GM23338 (cell line): ENCODE data around the gene RNF8. TPM values are rescaled to one million over a fixed set of nuclear protein-coding genes. Genes with fewer than 3 reads are reported as not detected.

Experiments
- ATAC-seq: fragments of 200-7000 bp; cut with Tn5 transposase; 3 replicates; pipeline ENCODE4 v1.9.1; 2020
- DNase-seq: peaks from one replicate; pipeline ENCODE4 v3.0.0-alpha.2; 2015; ENCODE audit warnings: low spot score
- H2AFZ ChIP-seq: fragments of 200-600 bp; sonication (generic); 2 replicates; pipeline ENCODE4 v1.8.0; 2016; ENCODE audit warnings: antibody characterized with exemption, mild to moderate bottlenecking, moderate library complexity
- H3F3A ChIP-seq: fragments of 200-600 bp; sonication (generic); replicated peaks from 2 replicates; pipeline ENCODE4 v1.8.0; 2017; ENCODE audit warnings: antibody characterized with exemption, mixed run types, low read depth
- H3K27ac ChIP-seq: fragments of 200-600 bp; sonication (generic); 2 replicates; pipeline ENCODE4 v1.6.1; 2016; ENCODE audit warnings: low read depth
- H3K27me3 ChIP-seq: fragments of 200-600 bp; sonication (generic); 2 replicates; pipeline ENCODE4 v1.8.0; 2016; ENCODE audit warnings: mild to moderate bottlenecking, mixed run types, moderate library complexity; ENCODE audit not compliant: insufficient read depth
- H3K36me3 ChIP-seq: fragments of 200-600 bp; sonication (generic); 2 replicates; pipeline ENCODE4 v1.8.0; 2016; ENCODE audit warnings: mild to moderate bottlenecking; ENCODE audit not compliant: insufficient read depth
- H3K4me1 ChIP-seq: fragments of 200-600 bp; sonication (generic); 2 replicates; pipeline ENCODE4 v1.8.0; 2016; ENCODE audit warnings: mild to moderate bottlenecking, moderate library complexity; ENCODE audit not compliant: insufficient read depth
- H3K4me2 ChIP-seq: fragments of 200-600 bp; sonication (generic); 2 replicates; pipeline ENCODE4 v1.7.1; 2017; ENCODE audit warnings: mixed run types
- H3K4me3 ChIP-seq: fragments of 200-600 bp; sonication (generic); 2 replicates; pipeline ENCODE4 v1.6.1; 2016; ENCODE audit warnings: mixed run types
- H3K79me2 ChIP-seq: fragments of 200-600 bp; sonication (generic); replicated peaks from 2 replicates; pipeline ENCODE4 v1.8.0; 2017; ENCODE audit warnings: mild to moderate bottlenecking; ENCODE audit not compliant: insufficient read depth
- H3K9me2 ChIP-seq: fragments of 200-600 bp; sonication (generic); 2 replicates; pipeline ENCODE4 v1.8.0; 2017; ENCODE audit not compliant: insufficient read depth
- H4K20me1 ChIP-seq: fragments of 200-600 bp; sonication (generic); replicated peaks from 2 replicates; pipeline ENCODE4 v1.8.0; 2017; ENCODE audit warnings: mild to moderate bottlenecking; ENCODE audit not compliant: insufficient read depth
- H3K27ac Mint-ChIP-seq: 2 replicates; pipeline ENCODE4 v1.8.0; 2020; ENCODE audit warnings: inconsistent platforms, mild to moderate bottlenecking, moderate library complexity, mixed read lengths
- H3K27me3 Mint-ChIP-seq: 3 replicates; pipeline ENCODE4 v1.8.0; 2022; ENCODE audit warnings: low read depth, mild to moderate bottlenecking, moderate library complexity, mixed read lengths, inconsistent platforms; ENCODE audit not compliant: insufficient read depth, poor library complexity
- H3K36me3 Mint-ChIP-seq: 3 replicates; pipeline ENCODE4 v1.8.0; 2021; ENCODE audit warnings: low read depth, mild to moderate bottlenecking, inconsistent platforms, moderate library complexity, mixed read lengths
- H3K4me1 Mint-ChIP-seq: 3 replicates; pipeline ENCODE4 v1.8.0; 2020; ENCODE audit warnings: mild to moderate bottlenecking, inconsistent platforms, mixed read lengths
- H3K4me3 Mint-ChIP-seq: 3 replicates; pipeline ENCODE4 v1.8.0; 2021; ENCODE audit warnings: moderate library complexity, mild to moderate bottlenecking, inconsistent platforms, mixed read lengths
- H3K9me3 Mint-ChIP-seq: 3 replicates; pipeline ENCODE4 v1.8.0; 2020; ENCODE audit warnings: moderate library complexity, mild to moderate bottlenecking, inconsistent platforms, mixed read lengths
- CREB1 ChIP-seq: fragments of 250-450 bp; sonication (Bioruptor Pico); IDR thresholded peaks from 2 replicates; pipeline ENCODE4 v1.5.0; 2020; ENCODE audit warnings: low read depth, mild to moderate bottlenecking, moderate library complexity
- CTCF ChIP-seq, 2 experiments: fragments of 200-600 bp in 1 of 2; sonication (generic) in 1 of 2; conservative IDR thresholded peaks; 2 replicates each; pipeline versions ENCODE4 v1.5.1 to v1.6.1; 2016 to 2017; ENCODE audit warnings: antibody characterized with exemption in 2 of 2, low read depth in 2 of 2, mild to moderate bottlenecking in 2 of 2, moderate library complexity in 1 of 2
- EZH2phosphoT487 ChIP-seq: fragments of 200-600 bp; sonication (generic); IDR thresholded peaks from one replicate; pipeline ENCODE4 v1.8.1; 2018; ENCODE audit warnings: antibody characterized with exemption; ENCODE audit not compliant: unreplicated experiment
- JUNB ChIP-seq: IDR thresholded peaks from one replicate; pipeline ENCODE4 v1.6.1; 2016; ENCODE audit warnings: antibody characterized with exemption; ENCODE audit not compliant: unreplicated experiment
- NANOG ChIP-seq: IDR thresholded peaks from 2 replicates; pipeline ENCODE4 v1.6.1; 2016; ENCODE audit warnings: antibody characterized with exemption, borderline replicate concordance
- POLR2AphosphoS5 ChIP-seq: IDR thresholded peaks from 2 replicates; pipeline ENCODE4 v1.6.1; 2016; ENCODE audit warnings: antibody characterized with exemption, low read depth
- REST ChIP-seq: IDR thresholded peaks from one replicate; pipeline ENCODE4 v1.6.1; 2018; ENCODE audit warnings: antibody characterized with exemption; ENCODE audit not compliant: unreplicated experiment
- STAT1 ChIP-seq: IDR thresholded peaks from one replicate; pipeline ENCODE4 v1.6.1; 2016; ENCODE audit warnings: antibody characterized with exemption; ENCODE audit not compliant: unreplicated experiment
- ZNF114 ChIP-seq: fragments of 250-450 bp; sonication (Bioruptor Pico); IDR thresholded peaks from 2 replicates; pipeline ENCODE4 v1.5.0; 2020; ENCODE audit warnings: mild to moderate bottlenecking, moderate library complexity
- ZNF331 ChIP-seq: fragments of 250-450 bp; sonication (Bioruptor Pico); IDR thresholded peaks from 2 replicates; pipeline ENCODE4 v1.5.0; 2020; ENCODE audit warnings: low read depth, mild to moderate bottlenecking, moderate library complexity
- polyA plus RNA-seq: library from polyadenylated mRNA; unstranded; fragments of >200 nt; fragmentation: Nextera tagmentation; extraction: Ambion mirVana; gene quantifications from 2 replicates; pipeline ENCODE4 v1.2.1, GENCODE V29; 2016
- total RNA-seq: library from RNA; depleted of rRNA; stranded (reverse); fragments of >200 nt; shearing (Covaris generic); gene quantifications from 2 replicates; pipeline ENCODE4 v1.2.3, GENCODE V29; 2014
- TF ChIP-seq, protein P1 (sequence below): IDR thresholded peaks from 2 replicates; pipeline ENCODE4 v1.6.1; 2016; ENCODE audit warnings: antibody characterized with exemption

The RNF8 gene
- total and polyA plus RNA-seq, 2 experiments from 2014 or later: 41.6 to 55.2 TPM

- Histone ChIP-seq H3F3A (no peaks in the 10 kb centered on the region), H3K4me2 (no peak overlapping the region), H3K9me2 (no peaks in the 10 kb centered on the region), H3K4me1 (no peaks in the 10 kb centered on the region), H2AFZ (no peak overlapping the region), H3K4me3 (no peak overlapping the region), H3K79me2 (no peaks in the 10 kb centered on the region), H3K27ac (no peak overlapping the region), H3K36me3 (peaks cover 20% of the 10 kb centered on the region; the same call in 1 of the 2 replicates), H4K20me1 (no peaks in the 10 kb centered on the region; the same call in 1 of the 2 replicates), H3K27me3 (no peaks in the 10 kb centered on the region)
- Mint-ChIP-seq H3K36me3 (peaks cover 5% of the 10 kb centered on the region; the same call in 1 of the 3 replicates), H3K4me1 (no peaks in the 10 kb centered on the region), H3K27me3 (no peaks in the 10 kb centered on the region), H3K27ac (no peak overlapping the region), H3K4me3 (no peak overlapping the region), H3K9me3 (no peaks in the 10 kb centered on the region)
- DNase-seq: no peak
- TF ChIP-seq CREB1 (CRISPR knock-in tag) (no peak), STAT1 (no peak)
- no peak for ATAC-seq
These were observed 37.3 kb downstream of the RNF8 start for GRCh38 chr6:37391120-37391519.

DNA sequence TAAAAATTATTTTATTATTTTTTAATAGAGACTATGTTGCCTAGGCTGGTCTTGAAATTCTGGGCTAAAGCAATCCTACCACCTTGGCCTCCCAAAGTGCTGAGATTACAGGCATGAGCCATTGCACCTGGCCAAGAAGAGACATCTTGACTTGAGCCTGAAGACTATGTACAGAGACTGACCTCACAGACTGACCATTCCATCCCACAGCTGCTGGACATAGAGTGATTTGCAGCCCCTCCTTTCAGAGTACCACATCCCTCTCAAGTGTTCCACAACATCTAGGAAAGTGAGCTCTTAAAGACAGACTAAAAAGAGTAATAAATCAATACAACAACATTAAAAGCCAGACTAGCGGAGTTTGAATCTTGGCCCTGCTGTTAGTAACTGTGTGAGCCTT, 39.0 kb downstream of the RNF8 start:
- H3K4me3 Mint-ChIP-seq: no peak overlapping the region
- Histone ChIP-seq H3K4me3 (no peak overlapping the region), H3K27me3 (no peaks in the 10 kb centered on the region), H3K4me2 (no peak overlapping the region), H3K9me2 (no peaks in the 10 kb centered on the region), H3K4me1 (no peaks in the 10 kb centered on the region), H2AFZ (no peak overlapping the region), H3K27ac (no peak overlapping the region), H4K20me1 (no peaks in the 10 kb centered on the region; the same call in 1 of the 2 replicates), H3F3A (no peaks in the 10 kb centered on the region), H3K36me3 (peaks cover 20% of the 10 kb centered on the region; the same call in 1 of the 2 replicates), H3K79me2 (no peaks in the 10 kb centered on the region)
- ATAC-seq (no peak), DNase-seq (no peak)
- peaks cover 5% of the 10 kb centered on the region; the same call in 1 of the 3 replicates for H3K36me3 Mint-ChIP-seq
- no peaks in the 10 kb centered on the region for H3K9me3 Mint-ChIP-seq
- H3K27ac Mint-ChIP-seq: no peak overlapping the region
- H3K27me3 Mint-ChIP-seq: no peaks in the 10 kb centered on the region
- no peaks in the 10 kb centered on the region for H3K4me1 Mint-ChIP-seq
- no peak for TF ChIP-seq CREB1 (CRISPR knock-in tag)
- TF ChIP-seq, protein P1, sequence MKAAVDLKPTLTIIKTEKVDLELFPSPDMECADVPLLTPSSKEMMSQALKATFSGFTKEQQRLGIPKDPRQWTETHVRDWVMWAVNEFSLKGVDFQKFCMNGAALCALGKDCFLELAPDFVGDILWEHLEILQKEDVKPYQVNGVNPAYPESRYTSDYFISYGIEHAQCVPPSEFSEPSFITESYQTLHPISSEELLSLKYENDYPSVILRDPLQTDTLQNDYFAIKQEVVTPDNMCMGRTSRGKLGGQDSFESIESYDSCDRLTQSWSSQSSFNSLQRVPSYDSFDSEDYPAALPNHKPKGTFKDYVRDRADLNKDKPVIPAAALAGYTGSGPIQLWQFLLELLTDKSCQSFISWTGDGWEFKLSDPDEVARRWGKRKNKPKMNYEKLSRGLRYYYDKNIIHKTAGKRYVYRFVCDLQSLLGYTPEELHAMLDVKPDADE: no peak
- TF ChIP-seq EZH2phosphoT487: no peak
- no peak for TF ChIP-seq CTCF (conservative IDR thresholded peaks at IDR 0.05; ENCODE audit: low read depth in 2 of 2)
- no peak for TF ChIP-seq ZNF114 (CRISPR knock-in tag)
- TF ChIP-seq REST: no peak
- no peak for TF ChIP-seq JUNB
- no peak for TF ChIP-seq ZNF331 (CRISPR knock-in tag)
- no peak for TF ChIP-seq STAT1
- no peak for TF ChIP-seq POLR2AphosphoS5
- TF ChIP-seq NANOG: no peak
